H9 (cell line): ENCODE measurements around the gene NCOA5. TPM values are rescaled to one million over a fixed set of nuclear protein-coding genes. Genes with fewer than 3 reads are reported as not detected.

Experiments used
- DNase-seq: peaks from one replicate; pipeline ENCODE4 v3.0.0-alpha.2; 2017
- H2AFZ ChIP-seq: one replicate; pipeline ENCODE4 v1.6.1; 2013; ENCODE audit warnings: mild to moderate bottlenecking, low read length, control low read depth, moderate library complexity
- H2AK5ac ChIP-seq: 2 replicates; pipeline ENCODE4 v1.6.1; 2013; ENCODE audit warnings: low read length, control low read depth, mixed read lengths; ENCODE audit not compliant: insufficient read length
- H2BK120ac ChIP-seq: one replicate; pipeline ENCODE4 v1.6.1; 2013; ENCODE audit warnings: low read depth, mild to moderate bottlenecking, low read length, control low read depth, inconsistent platforms; ENCODE audit not compliant: poor library complexity, severe bottlenecking
- H2BK12ac ChIP-seq: 2 replicates; pipeline ENCODE4 v1.6.1; 2013; ENCODE audit warnings: low read length, control low read depth, mixed read lengths, low read depth; ENCODE audit not compliant: insufficient read length
- H2BK15ac ChIP-seq: 2 replicates; pipeline ENCODE4 v1.6.1; 2013; ENCODE audit warnings: low read depth, low read length, control low read depth
- H2BK20ac ChIP-seq: one replicate; pipeline ENCODE4 v1.6.1; 2013; ENCODE audit warnings: low read depth, mild to moderate bottlenecking, low read length, control low read depth, inconsistent platforms; ENCODE audit not compliant: poor library complexity, severe bottlenecking
- H2BK5ac ChIP-seq: 2 replicates; pipeline ENCODE4 v1.6.1; 2013; ENCODE audit warnings: low read length, control low read depth, mixed read lengths; ENCODE audit not compliant: insufficient read length
- H3K14ac ChIP-seq: 2 replicates; pipeline ENCODE4 v1.6.1; 2013; ENCODE audit warnings: low read length, control low read depth; ENCODE audit not compliant: insufficient read depth
- H3K18ac ChIP-seq: 2 replicates; pipeline ENCODE4 v1.6.1; 2013; ENCODE audit warnings: low read depth, mild to moderate bottlenecking, mixed read lengths, low read length, control low read depth; ENCODE audit not compliant: insufficient read length
- H3K23ac ChIP-seq: 2 replicates; pipeline ENCODE4 v1.6.1; 2013; ENCODE audit warnings: low read length, control low read depth, mixed read lengths, low read depth; ENCODE audit not compliant: insufficient read length
- H3K23me2 ChIP-seq: 2 replicates; pipeline ENCODE4 v1.6.1; 2013; ENCODE audit warnings: low read depth, mild to moderate bottlenecking, mixed read lengths, low read length, control low read depth; ENCODE audit not compliant: insufficient read length, poor library complexity, severe bottlenecking
- H3K27ac ChIP-seq: 2 replicates; pipeline ENCODE4 v1.5.1; 2013; ENCODE audit warnings: low read length, control low read depth, mixed read lengths, low read depth; ENCODE audit not compliant: insufficient read length
- H3K27me3 ChIP-seq: 2 replicates; pipeline ENCODE4 v1.6.1; 2013; ENCODE audit warnings: low read length, control low read depth, inconsistent platforms; ENCODE audit not compliant: insufficient read depth
- H3K4ac ChIP-seq: 2 replicates; pipeline ENCODE4 v1.6.1; 2013; ENCODE audit warnings: low read depth, mild to moderate bottlenecking, control low read depth, inconsistent platforms, low read length, moderate library complexity
- H3K4me1 ChIP-seq: 2 replicates; pipeline ENCODE4 v1.6.1; 2013; ENCODE audit warnings: low read length, control low read depth, inconsistent platforms; ENCODE audit not compliant: insufficient read depth
- H3K4me2 ChIP-seq: 2 replicates; pipeline ENCODE4 v1.6.1; 2013; ENCODE audit warnings: low read length, control low read depth, mixed read lengths; ENCODE audit not compliant: insufficient read length, insufficient read depth
- H3K56ac ChIP-seq: 2 replicates; pipeline ENCODE4 v1.6.1; 2013; ENCODE audit warnings: low read depth, mild to moderate bottlenecking, mixed read lengths, low read length, control low read depth; ENCODE audit not compliant: insufficient read length
- H3K79me1 ChIP-seq: 2 replicates; pipeline ENCODE4 v1.6.1; 2013; ENCODE audit warnings: low read depth, mild to moderate bottlenecking, moderate library complexity, low read length, control low read depth, inconsistent platforms; ENCODE audit not compliant: insufficient read depth, poor library complexity, severe bottlenecking
- H3K79me2 ChIP-seq: 2 replicates; pipeline ENCODE4 v1.6.1; 2013; ENCODE audit warnings: low read length, control low read depth, inconsistent platforms; ENCODE audit not compliant: insufficient read depth
- H3K9ac ChIP-seq: 2 replicates; pipeline ENCODE4 v1.6.1; 2013; ENCODE audit warnings: low read length, control low read depth, mixed read lengths; ENCODE audit not compliant: insufficient read length; ENCODE audit errors: extremely low read depth
- H3K9me3 ChIP-seq: one replicate; pipeline ENCODE4 v1.6.1; 2013; ENCODE audit warnings: low read depth, low read length, inconsistent platforms; ENCODE audit not compliant: control insufficient read depth
- H3T11ph ChIP-seq: one replicate; pipeline ENCODE4 v1.6.1; 2013; ENCODE audit warnings: mild to moderate bottlenecking, low read length, control low read depth, inconsistent platforms
- H4K20me1 ChIP-seq: one replicate; pipeline ENCODE4 v1.6.1; 2013; ENCODE audit not compliant: control insufficient read depth, insufficient read length, insufficient read depth
- H4K5ac ChIP-seq: 2 replicates; pipeline ENCODE4 v1.6.1; 2013; ENCODE audit warnings: low read depth, mild to moderate bottlenecking, mixed read lengths, low read length, control low read depth; ENCODE audit not compliant: insufficient read length
- H4K8ac ChIP-seq: replicated peaks from 2 replicates; pipeline ENCODE4 v1.6.1; 2013; ENCODE audit warnings: low read length, control low read depth, mixed read lengths, low read depth; ENCODE audit not compliant: insufficient read length
- H4K91ac ChIP-seq: 2 replicates; pipeline ENCODE4 v1.6.1; 2013; ENCODE audit warnings: low read depth, mild to moderate bottlenecking, moderate library complexity, mixed read lengths, low read length, control low read depth; ENCODE audit not compliant: insufficient read length
- H3K27ac Mint-ChIP-seq, 3 experiments: 2 replicates in 2 of 3; 3 replicates in 1 of 3; pipeline ENCODE4 v1.8.0; 2020 to 2021; ENCODE audit warnings: mixed read lengths in 3 of 3, mild to moderate bottlenecking in 1 of 3, moderate library complexity in 1 of 3
- H3K27me3 Mint-ChIP-seq: 2 replicates; pipeline ENCODE4 v1.8.0; 2021; ENCODE audit warnings: low read depth, mild to moderate bottlenecking, moderate library complexity, mixed read lengths
- H3K36me3 Mint-ChIP-seq, 3 experiments: 2 replicates in 2 of 3; 3 replicates in 1 of 3; pipeline ENCODE4 v1.8.0; 2020 to 2021; ENCODE audit warnings: low read depth in 3 of 3, mixed read lengths in 3 of 3; ENCODE audit not compliant: insufficient read depth in 1 of 3
- H3K4me1 Mint-ChIP-seq, 2 experiments: 2 replicates each; pipeline ENCODE4 v1.8.0; 2020; ENCODE audit warnings: mixed read lengths in 2 of 2
- H3K4me3 Mint-ChIP-seq, 2 experiments: 2 replicates in 1 of 2; 3 replicates in 1 of 2; pipeline ENCODE4 v1.8.0; 2020 to 2021; ENCODE audit warnings: mild to moderate bottlenecking in 2 of 2, mixed read lengths in 2 of 2, moderate library complexity in 1 of 2
- H3K9me3 Mint-ChIP-seq, 2 experiments: 2 replicates in 1 of 2; 3 replicates in 1 of 2; pipeline ENCODE4 v1.8.0; 2020; ENCODE audit warnings: mild to moderate bottlenecking in 2 of 2, mixed read lengths in 2 of 2, moderate library complexity in 1 of 2
- CTCF ChIP-seq: fragments of 200-600 bp; sonication (generic); conservative IDR thresholded peaks from 3 replicates; pipeline ENCODE4 v1.8.0; 2021; ENCODE audit warnings: antibody characterized with exemption, mild to moderate bottlenecking
- WGBS: extraction: QIAGEN DNeasy Blood & Tissue Kit; methylation state at CpG from one replicate; pipeline ENCODE4 v1.1.7; 2013; ENCODE audit warnings: missing lambda C conversion rate, low lambda C conversion rate, mixed read lengths; ENCODE audit not compliant: insufficient read length; ENCODE audit errors: extremely low coverage; 5-methylcytosine and 5-hydroxymethylcytosine counted together
- total RNA-seq: library from RNA; stranded (reverse); gene quantifications from 2 replicates; pipeline ENCODE4 v1.2.1, GENCODE V29; 2021

NCOA5 gene
- total RNA-seq, 1 experiment from 2014 or later = 55.7 TPM

- H3K18ac ChIP-seq = no peak overlapping the region
- no peak overlapping the region for H3K4ac ChIP-seq
- Mint-ChIP-seq H3K4me3 (no peak overlapping the region), H3K27me3 (peaks cover 84% of the 10 kb centered on the region), H3K36me3 (no peaks in the 10 kb centered on the region), H3K4me1 (peaks cover 5 to 8% of the 10 kb centered on the region in 2 experiments; a peak in 2 of 4 replicates), H3K9me3 (no peaks in the 10 kb centered on the region; a peak in 1 of 5 replicates), H3K27ac (no peak overlapping the region)
- no peak overlapping the region for H3K14ac ChIP-seq
- no peak overlapping the region for H3K23ac ChIP-seq
- H2BK20ac ChIP-seq = no peak overlapping the region
- no peak overlapping the region for H2BK12ac ChIP-seq
- no peak overlapping the region for H3K27ac ChIP-seq
- H3K9ac ChIP-seq = no peak overlapping the region
- H4K20me1 ChIP-seq = no peaks in the 10 kb centered on the region
- no peak for TF ChIP-seq CTCF
- peaks cover 10% of the 10 kb centered on the region; the same call in 1 of the 2 replicates for H3K27me3 ChIP-seq
- no peak overlapping the region for H3K4me2 ChIP-seq
- no peaks in the 10 kb centered on the region for H3K79me1 ChIP-seq
- no peak overlapping the region for H2BK120ac ChIP-seq
- H2BK5ac ChIP-seq = no peak overlapping the region
- H3K79me2 ChIP-seq = no peaks in the 10 kb centered on the region
- no peak overlapping the region for H3K56ac ChIP-seq
- H2AFZ ChIP-seq = no peak overlapping the region
- H3K4me1 ChIP-seq = no peaks in the 10 kb centered on the region
- no peaks in the 10 kb centered on the region for H3K9me3 ChIP-seq
- no peak overlapping the region for H4K5ac ChIP-seq
- H2BK15ac ChIP-seq = no peak overlapping the region
- H4K91ac ChIP-seq = no peak overlapping the region
- no CpG with 5 or more reads among the region's 3 CpGs for WGBS
- H3T11ph ChIP-seq = no peak overlapping the region
- peaks cover 5% of the 10 kb centered on the region for H3K23me2 ChIP-seq
- no peak overlapping the region for H4K8ac ChIP-seq
- no peak for DNase-seq
- no peak overlapping the region for H2AK5ac ChIP-seq
Measured at GRCh38 chr20:46113113-46113470, 23.3 kb upstream of the NCOA5 start.
